NT2/D1 (cell line): ENCODE measurements around the gene ABCA13.
A peak's percentile ranks its signal among the peaks of the same experiment; 100 is the strongest.
"Not testable (repeated sequence)": the region's sequence is repeated elsewhere in the genome, so short reads cannot be mapped to it uniquely, and the experiment has no call there.

Source experiments
- DNase-seq: peaks from one replicate; pipeline ENCODE4 v3.0.0-alpha.2; 2011; ENCODE audit warnings: low read depth, low spot score
- H3K27me3 ChIP-seq: 2 replicates; pipeline ENCODE4 v1.6.0; 2011; ENCODE audit warnings: mild to moderate bottlenecking; ENCODE audit not compliant: insufficient read length, insufficient read depth
- H3K36me3 ChIP-seq: 2 replicates; pipeline ENCODE4 v1.6.1; 2011; ENCODE audit warnings: mild to moderate bottlenecking, low read length, mixed read lengths; ENCODE audit not compliant: insufficient read depth, insufficient read length
- H3K4me1 ChIP-seq: 2 replicates; pipeline ENCODE4 v1.5.1; 2011; ENCODE audit not compliant: insufficient read depth, insufficient read length
- H3K4me3 ChIP-seq: 2 replicates; pipeline ENCODE4 v1.5.1; 2011; ENCODE audit warnings: low read depth; ENCODE audit not compliant: insufficient read length
- H3K9ac ChIP-seq: 2 replicates; pipeline ENCODE4 v1.6.0; 2011; ENCODE audit warnings: low read depth; ENCODE audit not compliant: insufficient read length
- H3K9me3 ChIP-seq: 2 replicates; pipeline ENCODE4 v1.5.1; 2011; ENCODE audit warnings: mild to moderate bottlenecking, low read length; ENCODE audit not compliant: insufficient read depth
- SUZ12 ChIP-seq: IDR thresholded peaks from 2 replicates; pipeline ENCODE4 v1.6.1; 2011; ENCODE audit not compliant: insufficient read length, insufficient read depth; ENCODE audit errors: extremely low read depth
- YY1 ChIP-seq: IDR thresholded peaks from 2 replicates; pipeline ENCODE4 v1.6.1; 2011; ENCODE audit not compliant: insufficient read length, insufficient read depth
- ZNF274 ChIP-seq: IDR thresholded peaks from 2 replicates; pipeline ENCODE4 v1.6.1; 2011; ENCODE audit warnings: mild to moderate bottlenecking, low read depth, low read length

The ABCA13 gene

DNA sequence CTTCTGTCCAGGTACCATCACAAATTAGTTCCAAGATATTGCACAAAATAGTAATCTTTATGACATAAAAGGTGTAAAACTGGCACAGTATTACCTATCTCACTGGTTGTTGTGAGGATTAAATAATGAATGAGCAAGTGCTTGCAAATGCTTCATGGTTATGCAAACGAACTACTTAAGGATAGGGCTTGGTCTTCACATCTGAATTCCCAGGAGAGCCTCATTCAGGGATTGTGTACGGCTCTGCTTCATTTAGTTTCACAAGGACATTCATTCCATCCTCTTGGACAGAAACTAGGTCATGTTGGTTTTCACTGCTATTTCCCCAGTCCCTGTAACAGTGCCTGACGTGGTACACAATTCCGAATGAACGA lies 12.1 kb downstream of the ABCA13 start:
- peak; percentile 51 for DNase-seq
- H3K4me3 ChIP-seq = no peak overlapping the region
- H3K9ac ChIP-seq = no peak overlapping the region

DNA sequence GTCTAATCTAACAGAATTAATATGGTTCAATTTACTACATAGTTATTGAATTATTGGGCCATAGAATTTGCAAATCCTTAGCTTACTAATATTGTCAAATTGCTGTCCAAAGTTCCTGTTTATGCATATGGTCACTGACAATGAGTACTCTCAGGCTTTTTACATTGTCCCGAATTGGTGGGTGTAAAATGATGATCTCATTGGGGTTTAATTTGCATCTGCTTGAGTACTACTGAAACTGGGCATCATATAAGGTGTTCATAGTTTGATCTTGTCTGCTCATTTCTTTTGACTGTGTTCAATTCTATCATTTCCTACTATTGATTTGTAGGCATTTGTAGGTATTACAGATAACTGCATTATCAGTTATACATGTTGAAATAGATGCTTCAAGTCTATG lies 12.7 kb downstream of the ABCA13 start:
- DNase-seq = no peak
- Histone ChIP-seq H3K27me3 (no peaks in the 10 kb centered on the region), H3K36me3 (no peaks in the 10 kb centered on the region), H3K9ac (no peak overlapping the region), H3K4me3 (no peak overlapping the region), H3K9me3 (peaks cover 21% of the 10 kb centered on the region), H3K4me1 (no peaks in the 10 kb centered on the region)
- TF ChIP-seq SUZ12 = no peak
- TF ChIP-seq YY1 = no peak
- no peak for TF ChIP-seq ZNF274

More for the DNA sequence above, 12.1 kb downstream of the ABCA13 start:
- no peaks in the 10 kb centered on the region for H3K27me3 ChIP-seq
- H3K9me3 ChIP-seq = peaks cover 19% of the 10 kb centered on the region
- TF ChIP-seq YY1 = no peak
- TF ChIP-seq ZNF274 = no peak
- TF ChIP-seq SUZ12 = no peak
- H3K36me3 ChIP-seq = no peaks in the 10 kb centered on the region
- H3K4me1 ChIP-seq = no peaks in the 10 kb centered on the region

DNA sequence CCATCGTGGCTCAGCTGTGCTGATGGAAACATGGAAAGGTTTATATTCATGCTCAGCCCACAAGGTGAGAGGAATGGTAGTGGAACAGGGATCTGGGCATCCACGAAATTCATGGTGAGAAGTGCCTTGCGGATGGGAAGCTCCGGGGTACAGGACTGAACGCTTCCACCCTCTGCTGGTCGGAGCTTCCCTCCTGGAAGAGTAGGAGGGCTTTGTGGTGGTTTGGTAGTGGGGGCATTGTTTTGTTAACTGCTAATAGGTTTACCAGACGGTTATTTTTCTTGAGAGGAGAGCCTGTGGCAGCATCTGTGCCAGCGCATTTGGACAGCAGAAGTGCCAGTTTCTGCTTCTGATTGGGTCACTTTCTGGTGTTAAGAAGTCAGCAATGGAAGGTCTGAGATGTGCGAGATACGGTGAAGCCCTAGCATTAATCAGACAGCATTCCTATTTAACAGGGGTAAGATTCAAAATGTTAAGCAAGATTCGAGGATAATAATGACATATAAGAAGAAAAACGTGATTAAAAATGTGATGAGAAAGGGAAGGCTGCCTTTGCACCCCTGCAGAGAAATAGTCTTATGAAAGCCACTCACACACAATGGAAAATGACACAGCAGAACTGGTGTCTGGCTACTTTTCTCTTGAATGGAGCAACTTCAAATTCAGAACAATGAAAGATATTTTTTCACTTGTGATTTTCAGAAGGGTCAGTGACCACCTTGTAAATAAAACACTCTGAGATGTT lies 17.7 kb downstream of the ABCA13 start:
- no peak for DNase-seq
- TF ChIP-seq YY1 = no peak
- no peak for TF ChIP-seq SUZ12
- TF ChIP-seq ZNF274 = no peak
- H3K27me3 ChIP-seq = no peaks in the 10 kb centered on the region
- no peak overlapping the region for H3K4me3 ChIP-seq
- H3K36me3 ChIP-seq = no peaks in the 10 kb centered on the region
- H3K9ac ChIP-seq = no peak overlapping the region
- H3K9me3 ChIP-seq = peaks cover 21% of the 10 kb centered on the region
- no peaks in the 10 kb centered on the region for H3K4me1 ChIP-seq

DNA sequence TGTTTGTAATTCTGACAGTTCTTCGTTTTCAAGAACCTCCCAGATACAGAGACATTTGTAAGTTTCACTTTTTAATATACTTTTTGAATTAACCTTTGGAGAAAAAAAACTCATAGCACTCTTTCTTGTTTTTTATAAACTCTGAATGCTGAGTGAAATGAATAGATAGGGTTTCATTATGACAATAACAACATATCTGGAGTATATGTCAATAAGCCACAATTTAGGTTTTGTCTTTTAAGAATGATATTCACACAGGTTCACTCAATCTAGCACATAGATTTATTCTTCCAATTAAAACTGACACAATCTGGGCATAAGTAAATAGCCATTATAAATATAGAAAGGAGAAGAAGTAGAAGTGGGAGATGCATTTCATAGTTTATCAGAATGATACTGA lies 21.7 kb downstream of the ABCA13 start:
- Histone ChIP-seq H3K9ac (no peak overlapping the region), H3K4me3 (no peak overlapping the region), H3K9me3 (peaks cover 6% of the 10 kb centered on the region; the same call in 1 of the 2 replicates), H3K4me1 (no peaks in the 10 kb centered on the region), H3K36me3 (no peaks in the 10 kb centered on the region), H3K27me3 (no peaks in the 10 kb centered on the region)
- no peak for DNase-seq
- TF ChIP-seq YY1 (no peak), SUZ12 (no peak), ZNF274 (no peak)

DNA sequence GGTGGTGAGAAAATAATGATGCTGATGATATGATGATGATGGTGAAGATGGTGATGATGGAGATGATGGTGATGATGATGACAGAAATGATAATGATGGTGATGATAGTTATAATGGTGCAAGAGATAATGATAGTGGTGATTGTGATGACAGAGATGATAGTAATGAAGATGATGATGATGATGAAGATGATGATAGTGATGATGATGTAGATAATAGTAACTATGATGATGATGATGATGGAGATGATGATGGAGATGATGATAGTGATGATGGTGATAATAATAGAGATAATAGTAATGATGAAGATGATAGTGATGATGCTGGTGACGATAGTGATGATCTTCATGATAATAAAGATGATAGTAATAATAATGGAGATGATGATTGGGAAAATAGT lies 22.2 kb downstream of the ABCA13 start:
- Histone ChIP-seq H3K9me3 (0 out of 2 replicates have a peak, but pooled peaks cover 1% of the 10 kb centered on the region), H3K27me3 (no peaks in the 10 kb centered on the region), H3K4me1 (no peaks in the 10 kb centered on the region), H3K36me3 (no peaks in the 10 kb centered on the region), H3K4me3 (no peak overlapping the region), H3K9ac (no peak overlapping the region)
- DNase-seq = no peak
- TF ChIP-seq YY1 (no peak), SUZ12 (no peak), ZNF274 (no peak)

DNA sequence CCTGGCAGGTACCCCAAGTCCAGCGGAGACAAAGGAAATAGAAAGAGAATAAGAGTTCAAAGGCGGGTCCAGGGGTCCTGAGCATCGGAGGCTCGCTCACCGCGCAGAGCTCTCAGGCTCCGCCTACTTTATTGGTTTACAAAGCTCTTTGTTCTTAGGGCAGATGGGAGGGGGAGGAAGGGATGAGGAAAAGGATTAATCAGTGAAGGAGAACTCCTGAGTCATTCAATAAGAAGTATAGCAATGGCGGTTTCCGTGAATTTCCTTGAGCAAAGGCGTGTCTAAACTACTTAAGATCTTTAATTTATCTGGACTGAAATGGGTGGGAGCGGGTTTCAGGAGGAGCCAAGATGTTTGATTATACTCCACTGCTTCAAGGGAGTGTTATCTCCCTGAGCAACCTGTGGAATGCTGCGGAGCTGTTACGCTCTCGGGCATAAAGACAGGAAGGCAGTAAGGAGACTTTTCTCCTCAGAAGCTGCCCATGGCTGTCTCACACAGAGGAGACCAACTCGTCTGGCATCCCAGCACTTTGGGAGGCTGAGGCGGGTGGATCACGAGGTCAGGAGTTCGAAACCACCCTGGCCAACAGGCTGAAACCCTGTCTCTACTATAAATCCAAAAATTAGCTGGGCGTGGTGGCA lies 29.8 kb downstream of the ABCA13 start:
- not testable (repeated sequence) for DNase-seq, H3K9me3 ChIP-seq, H3K4me1 ChIP-seq, H3K4me3 ChIP-seq, H3K36me3 ChIP-seq, H3K9ac ChIP-seq, H3K27me3 ChIP-seq

DNA sequence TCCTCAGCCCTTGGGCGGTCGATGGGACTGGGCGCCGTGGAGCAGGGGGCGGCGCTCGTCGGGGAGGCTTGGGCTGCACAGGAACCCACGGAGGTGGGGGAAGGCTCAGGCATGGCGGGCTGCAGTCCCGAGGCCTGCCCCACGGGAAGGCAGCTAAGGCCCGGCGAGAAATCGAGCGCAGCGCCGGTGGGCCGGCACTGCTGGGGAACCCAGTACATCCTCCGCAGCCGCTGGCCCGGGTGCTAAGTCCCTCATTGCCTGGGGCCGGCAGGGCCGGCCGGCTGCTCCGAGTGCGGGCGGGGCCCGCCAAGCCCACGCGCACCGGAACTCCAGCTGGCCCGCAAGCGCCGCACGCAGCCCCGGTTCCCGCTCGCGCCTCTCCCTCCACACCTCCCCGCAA lies 31.7 kb downstream of the ABCA13 start:
- H3K4me1 ChIP-seq, H3K9ac ChIP-seq, H3K36me3 ChIP-seq, H3K9me3 ChIP-seq, H3K4me3 ChIP-seq, DNase-seq, H3K27me3 ChIP-seq: not testable (repeated sequence)
